ENCODE data around the gene HOXD3. TPM values are rescaled to one million over a fixed set of nuclear protein-coding genes. Genes with fewer than 3 reads are reported as not detected.

HOXD3 gene
- total and polyA plus RNA-seq, 5 experiments from 2014 or later = not detected

- H3K4me1 Mint-ChIP-seq = peaks cover 8 to 32% (median 19%) of the 10 kb centered on the region in 4 donors
- H3K27me3 Mint-ChIP-seq = peaks cover 63 to 87% (median 76%) of the 10 kb centered on the region in 5 donors
- peak overlapping the region in 2 of 10 donors; percentile 2 to 71 for H3K27ac Mint-ChIP-seq
- ATAC-seq (no peak), DNase-seq (no peak)
- peaks cover 0 to 7% (median 6%) of the 10 kb centered on the region in 3 donors for H3K36me3 Mint-ChIP-seq
- H3K9me3 Mint-ChIP-seq = peaks cover 0 to 24% (median 9%) of the 10 kb centered on the region in 9 donors
- H3K4me3 Mint-ChIP-seq = peak overlapping the region in 9 of 10 donors; percentile 20 to 74 (median 60)
- POLR2A ChIA-PET = no interaction called here
Measured at GRCh38 chr2:176123411-176124109, 33.5 kb upstream of the HOXD3 start.

- DNase-seq (no peak), ATAC-seq (no peak)
- peaks cover 0 to 18% (median 5%) of the 10 kb centered on the region in 9 donors for H3K9me3 Mint-ChIP-seq
- peaks cover 9 to 35% (median 24%) of the 10 kb centered on the region in 4 donors for H3K4me1 Mint-ChIP-seq
- peaks cover 61 to 87% (median 76%) of the 10 kb centered on the region in 5 donors for H3K27me3 Mint-ChIP-seq
- H3K4me3 Mint-ChIP-seq = peak overlapping the region in 8 of 10 donors; percentile 6 to 74 (median 64)
- peaks cover 0 to 7% (median 0%) of the 10 kb centered on the region in 3 donors for H3K36me3 Mint-ChIP-seq
- POLR2A ChIA-PET = no interaction called here
- H3K27ac Mint-ChIP-seq = peak overlapping the region in 2 of 10 donors; percentile 48 to 71
Measured at GRCh38 chr2:176124110-176124946, 32.8 kb upstream of the HOXD3 start.

GRCh38 chr2:176124947-176125771, 31.9 kb upstream of the HOXD3 start:
- peaks cover 7 to 35% (median 25%) of the 10 kb centered on the region in 4 donors for H3K4me1 Mint-ChIP-seq
- peak overlapping the region in 2 of 10 donors; percentile 11 to 65 for H3K4me3 Mint-ChIP-seq
- no peak overlapping the region for H3K27ac Mint-ChIP-seq
- no peak for DNase-seq
- H3K36me3 Mint-ChIP-seq = peaks cover 0 to 7% (median 0%) of the 10 kb centered on the region in 3 donors
- peaks cover 53 to 80% (median 67%) of the 10 kb centered on the region in 5 donors for H3K27me3 Mint-ChIP-seq
- H3K9me3 Mint-ChIP-seq = peaks cover 0 to 11% (median 0%) of the 10 kb centered on the region in 9 donors
- POLR2A ChIA-PET = no interaction called here
- ATAC-seq = no peak

- ATAC-seq = no peak
- Mint-ChIP-seq H3K9me3 (peaks cover 0 to 6% (median 0%) of the 10 kb centered on the region in 9 donors), H3K27me3 (peaks cover 51 to 77% (median 63%) of the 10 kb centered on the region in 5 donors), H3K4me3 (no peak overlapping the region), H3K4me1 (peaks cover 7 to 37% (median 27%) of the 10 kb centered on the region in 4 donors), H3K27ac (no peak overlapping the region), H3K36me3 (peaks cover 0 to 5% (median 0%) of the 10 kb centered on the region in 3 donors)
- no peak for DNase-seq
- POLR2A ChIA-PET = no interaction called here
Measured at GRCh38 chr2:176125772-176126054, 31.4 kb upstream of the HOXD3 start.

- peaks cover 9 to 45% (median 35%) of the 10 kb centered on the region in 4 donors for H3K4me1 Mint-ChIP-seq
- ATAC-seq (peak in 1 of 2 donors; percentile 36), DNase-seq (peak; percentile 49 to 80 (median 64))
- peak overlapping the region in 2 of 10 donors; percentile 34 to 71 for H3K27ac Mint-ChIP-seq
- peaks cover 2 to 10% (median 2%) of the 10 kb centered on the region in 3 donors for H3K36me3 Mint-ChIP-seq
- H3K27me3 Mint-ChIP-seq = peaks cover 56 to 79% (median 69%) of the 10 kb centered on the region in 5 donors
- POLR2A ChIA-PET = no interaction called here
- H3K4me3 Mint-ChIP-seq = peak overlapping the region in 1 of 10 donors; percentile 10
- peaks cover 0 to 10% (median under 1%) of the 10 kb centered on the region in 9 donors for H3K9me3 Mint-ChIP-seq
Measured at GRCh38 chr2:176126929-176127773, 30.0 kb upstream of the HOXD3 start.

GRCh38 chr2:176127774-176128072, 29.4 kb upstream of the HOXD3 start:
- H3K27ac Mint-ChIP-seq = peak overlapping the region in 2 of 10 donors; percentile 1 to 71

GRCh38 chr2:176128172-176128981, 28.7 kb upstream of the HOXD3 start:
- ATAC-seq (no peak), DNase-seq (no peak)
- peaks cover 3 to 10% (median 7%) of the 10 kb centered on the region in 3 donors for H3K36me3 Mint-ChIP-seq
- H3K27ac Mint-ChIP-seq = peak overlapping the region in 3 of 10 donors; percentile 19 to 88 (median 71)
- peaks cover 65 to 88% (median 78%) of the 10 kb centered on the region in 5 donors for H3K27me3 Mint-ChIP-seq
- POLR2A ChIA-PET = no interaction called here
- peaks cover 0 to 13% (median 3%) of the 10 kb centered on the region in 9 donors for H3K9me3 Mint-ChIP-seq
- H3K4me3 Mint-ChIP-seq = peak overlapping the region; percentile 39 to 77 (median 68)
- H3K4me1 Mint-ChIP-seq = peaks cover 12 to 48% (median 38%) of the 10 kb centered on the region in 4 donors

More at GRCh38 chr2:176127774-176128072, 29.4 kb upstream of the HOXD3 start:
- Mint-ChIP-seq H3K36me3 (peaks cover 3 to 10% (median 6%) of the 10 kb centered on the region in 3 donors), H3K9me3 (peaks cover 0 to 10% (median 3%) of the 10 kb centered on the region in 9 donors), H3K27me3 (peaks cover 60 to 84% (median 72%) of the 10 kb centered on the region in 5 donors), H3K4me1 (peaks cover 12 to 50% (median 37%) of the 10 kb centered on the region in 4 donors), H3K4me3 (peak overlapping the region in 4 of 10 donors; percentile 39 to 77 (median 70))
- POLR2A ChIA-PET = no interaction called here
- no peak for ATAC-seq
- no peak for DNase-seq

- Mint-ChIP-seq H3K36me3 (peaks cover 3 to 10% (median 7%) of the 10 kb centered on the region in 3 donors), H3K27ac (peak within 1 kb of the TSS in 4 of 10 donors; percentile 19 to 88 (median 47)), H3K4me1 (peaks cover 10 to 40% (median 32%) of the 10 kb centered on the region in 4 donors), H3K27me3 (peaks cover 67 to 88% (median 78%) of the 10 kb centered on the region in 5 donors), H3K4me3 (peak within 1 kb of the TSS; percentile 61 to 81 (median 75)), H3K9me3 (peaks cover 0 to 22% (median 3%) of the 10 kb centered on the region in 9 donors)
- POLR2A ChIA-PET = no interaction called here
- DNase-seq = no peak
- ATAC-seq = peak; percentile 15 to 19
Measured at GRCh38 chr2:176128982-176129796, 27.9 kb upstream of the HOXD3 start, which contains the start of gene HOXD8. Gene HOXD8 (plus strand): TSS chr2:176129705. CDS start chr2:176130367, 662 bp downstream.

- peaks cover 68 to 88% (median 79%) of the 10 kb centered on the region in 5 donors for H3K27me3 Mint-ChIP-seq
Measured at GRCh38 chr2:176129813-176130146, 27.3 kb upstream of the HOXD3 start.

More at GRCh38 chr2:176129813-176130146, 27.3 kb upstream of the HOXD3 start:
- Mint-ChIP-seq H3K4me3 (peak overlapping the region in 8 of 10 donors; percentile 31 to 77 (median 44)), H3K9me3 (peaks cover 0 to 23% (median 3%) of the 10 kb centered on the region in 9 donors), H3K4me1 (peaks cover 10 to 40% (median 32%) of the 10 kb centered on the region in 4 donors), H3K27ac (no peak overlapping the region), H3K36me3 (peaks cover 3 to 10% (median 6%) of the 10 kb centered on the region in 3 donors)
- DNase-seq (no peak), ATAC-seq (peak; percentile 18 to 22)
- POLR2A ChIA-PET = no interaction called here

Data from naive thymus-derived CD8-positive, alpha-beta T cell (primary cell).